Activated T-cell treated with anti-CD3 and anti-CD28 coated beads, Interleukin-2, amount 50 U/mL, for 72 hours (primary cell): ENCODE measurements around the gene TTLL10. TPM values are rescaled to one million over a fixed set of nuclear protein-coding genes. Genes with fewer than 3 reads are reported as not detected.

Experiments
- ATAC-seq, 2 donors: fragments of 150-1000 bp; cut with Tn5 transposase; replicated peaks in 1 of 2; 2 replicates each; pipeline ENCODE4 v1.10.0; 2021; ENCODE audit warnings: moderate library complexity in 2 of 2, mild to moderate bottlenecking in 1 of 2
- DNase-seq, 2 donors: peaks; one replicate each; pipeline ENCODE4 v3.0.0; 2021 to 2022; ENCODE audit warnings: mixed read lengths in 1 of 2
- H3K27ac Mint-ChIP-seq: one replicate; pipeline ENCODE4 v1.8.0; 2022; ENCODE audit warnings: mild to moderate bottlenecking, moderate library complexity, mixed read lengths
- H3K27me3 Mint-ChIP-seq: one replicate; pipeline ENCODE4 v1.8.0; 2022; ENCODE audit warnings: low read depth, mixed read lengths
- H3K36me3 Mint-ChIP-seq, 2 donors: one replicate each; pipeline ENCODE4 v1.8.0; 2022; ENCODE audit warnings: mixed read lengths in 2 of 2, mild to moderate bottlenecking in 1 of 2; ENCODE audit not compliant: insufficient read depth in 2 of 2
- H3K4me1 Mint-ChIP-seq: one replicate; pipeline ENCODE4 v1.8.0; 2022; ENCODE audit warnings: low read depth, mixed read lengths
- H3K4me3 Mint-ChIP-seq, 2 donors: one replicate each; pipeline ENCODE4 v1.8.0; 2022; ENCODE audit warnings: mild to moderate bottlenecking in 2 of 2, mixed read lengths in 2 of 2, moderate library complexity in 2 of 2
- H3K9me3 Mint-ChIP-seq, 2 donors: one replicate each; pipeline ENCODE4 v1.8.0; 2022; ENCODE audit warnings: mixed read lengths in 2 of 2
- total RNA-seq, 2 donors: library from RNA; stranded (reverse); gene quantifications; one replicate each; pipeline ENCODE4 v1.2.3, GENCODE V29; 2022

The TTLL10 gene
- total RNA-seq, 2 donors from 2014 or later = 0.36 TPM; not detected in 1

- peak overlapping the region; percentile 93 for H3K27ac Mint-ChIP-seq
- H3K27me3 Mint-ChIP-seq = no peaks in the 10 kb centered on the region
- H3K36me3 Mint-ChIP-seq = peaks cover 10 to 19% of the 10 kb centered on the region in 2 donors
- peaks cover 47% of the 10 kb centered on the region for H3K4me1 Mint-ChIP-seq
- DNase-seq (peak; percentile 47 to 74), ATAC-seq (peak; percentile 12 to 31)
- H3K4me3 Mint-ChIP-seq = peak overlapping the region; percentile 75 to 83
- no peaks in the 10 kb centered on the region for H3K9me3 Mint-ChIP-seq
Measured at GRCh38 chr1:1216770-1217620, 43.3 kb downstream of the TTLL10 start.

DNA sequence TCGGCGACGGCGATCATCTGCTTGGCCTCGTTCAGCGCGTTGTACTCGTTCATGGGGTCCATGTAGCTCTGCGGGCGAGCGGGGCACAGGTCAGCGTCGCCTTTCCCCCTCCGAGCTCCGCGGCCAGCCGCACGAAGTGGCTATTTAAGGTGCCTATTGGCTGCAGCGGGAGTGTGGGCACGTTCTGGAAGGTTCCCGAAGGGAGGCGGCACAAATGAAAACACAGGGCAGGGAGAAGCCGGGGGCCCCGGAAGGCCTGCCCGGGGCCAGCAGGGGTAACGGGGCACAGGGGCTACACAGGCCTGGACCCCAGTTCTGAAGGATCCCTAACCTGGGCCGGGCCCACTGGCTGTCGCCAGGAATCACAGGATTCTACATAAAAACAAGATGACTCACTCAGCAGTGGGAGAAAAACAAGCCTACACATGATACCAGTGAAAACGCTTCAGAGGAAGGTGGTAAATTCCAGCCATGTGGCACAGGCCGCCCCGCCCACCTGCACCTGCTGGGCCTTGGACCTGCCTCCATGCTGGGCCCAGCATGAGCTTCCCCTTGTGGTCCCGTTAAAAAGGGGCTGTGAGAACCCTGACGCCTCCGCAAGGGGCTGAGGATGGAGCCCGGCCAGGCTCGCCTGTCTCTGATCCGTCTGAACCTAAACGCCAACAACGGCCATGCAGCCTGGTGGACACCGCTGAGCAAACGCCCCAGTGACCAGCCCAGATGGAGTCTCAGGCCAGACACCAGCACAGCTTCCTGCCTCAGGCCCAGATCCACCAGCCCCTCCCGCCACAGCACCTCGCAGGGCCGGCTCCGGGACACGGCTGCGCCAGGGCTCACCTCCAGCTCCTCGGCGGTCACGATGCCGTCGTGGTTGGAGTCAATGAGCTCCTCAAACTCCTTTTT lies 44.2 kb downstream of the TTLL10 start:
- H3K36me3 Mint-ChIP-seq = peaks cover 13 to 22% of the 10 kb centered on the region in 2 donors
- H3K27me3 Mint-ChIP-seq = no peaks in the 10 kb centered on the region
- DNase-seq (peak; percentile 49 to 62), ATAC-seq (peak; percentile 10 to 24)
- peaks cover 47% of the 10 kb centered on the region for H3K4me1 Mint-ChIP-seq
- peak overlapping the region; percentile 55 to 57 for H3K4me3 Mint-ChIP-seq
- H3K9me3 Mint-ChIP-seq = no peaks in the 10 kb centered on the region
- H3K27ac Mint-ChIP-seq = peak overlapping the region; percentile 60

DNA sequence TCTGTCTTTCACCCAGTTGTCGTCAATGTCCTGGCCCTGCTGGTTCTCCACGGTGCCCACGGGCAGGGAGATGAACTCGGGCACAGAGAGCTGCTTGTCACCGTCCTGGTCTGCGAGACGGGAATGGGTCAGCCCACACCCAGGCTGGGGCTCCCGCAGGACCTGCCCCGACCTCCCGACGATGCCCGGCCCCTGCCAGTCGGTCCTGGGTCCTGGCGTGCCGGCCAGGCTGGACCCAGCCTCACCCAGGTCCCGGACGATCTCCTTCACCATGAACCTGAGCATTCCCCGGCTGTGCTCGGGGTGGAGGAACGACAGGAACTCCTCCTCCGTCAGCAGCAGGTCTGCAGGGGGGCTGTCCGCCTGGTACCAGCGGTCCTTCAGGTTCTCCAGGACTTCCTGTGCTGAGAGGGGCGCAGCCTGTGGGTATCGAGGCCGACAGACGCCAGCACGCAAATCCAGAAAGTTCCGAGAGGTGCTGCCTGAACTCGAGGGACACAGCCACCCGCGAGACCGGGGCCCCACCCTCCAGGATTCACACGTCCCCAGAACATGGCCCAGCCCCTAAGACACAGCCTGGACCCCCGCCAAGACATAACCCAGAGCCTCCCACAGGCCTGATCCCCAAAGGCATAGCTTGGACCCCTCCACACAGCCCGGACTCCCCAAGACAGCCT lies 45.0 kb downstream of the TTLL10 start:
- Mint-ChIP-seq H3K27me3 (no peaks in the 10 kb centered on the region), H3K27ac (peak overlapping the region; percentile 88), H3K36me3 (peaks cover 17 to 28% of the 10 kb centered on the region in 2 donors), H3K4me1 (peaks cover 47% of the 10 kb centered on the region), H3K9me3 (no peaks in the 10 kb centered on the region), H3K4me3 (peak overlapping the region; percentile 57 to 65)
- DNase-seq (no peak), ATAC-seq (no peak)

- Mint-ChIP-seq H3K36me3 (peaks cover 18 to 31% of the 10 kb centered on the region in 2 donors), H3K4me3 (peak overlapping the region; percentile 57 to 65), H3K27ac (peak overlapping the region; percentile 88), H3K4me1 (peaks cover 44% of the 10 kb centered on the region), H3K27me3 (no peaks in the 10 kb centered on the region), H3K9me3 (no peaks in the 10 kb centered on the region)
- peak; percentile 14 to 61 for ATAC-seq
- DNase-seq = peak; percentile 46 to 76
Measured at GRCh38 chr1:1219341-1219740, 45.7 kb downstream of the TTLL10 start.

GRCh38 chr1:1220197-1220596 lies 46.5 kb downstream of the TTLL10 start:
- peak overlapping the region; percentile 57 to 65 for H3K4me3 Mint-ChIP-seq
- no peak for ATAC-seq
- H3K36me3 Mint-ChIP-seq = peaks cover 15 to 34% of the 10 kb centered on the region in 2 donors
- DNase-seq = no peak
- H3K27ac Mint-ChIP-seq = peak overlapping the region; percentile 88
- no peaks in the 10 kb centered on the region for H3K27me3 Mint-ChIP-seq
- H3K9me3 Mint-ChIP-seq = no peaks in the 10 kb centered on the region
- H3K4me1 Mint-ChIP-seq = peaks cover 35% of the 10 kb centered on the region

DNA sequence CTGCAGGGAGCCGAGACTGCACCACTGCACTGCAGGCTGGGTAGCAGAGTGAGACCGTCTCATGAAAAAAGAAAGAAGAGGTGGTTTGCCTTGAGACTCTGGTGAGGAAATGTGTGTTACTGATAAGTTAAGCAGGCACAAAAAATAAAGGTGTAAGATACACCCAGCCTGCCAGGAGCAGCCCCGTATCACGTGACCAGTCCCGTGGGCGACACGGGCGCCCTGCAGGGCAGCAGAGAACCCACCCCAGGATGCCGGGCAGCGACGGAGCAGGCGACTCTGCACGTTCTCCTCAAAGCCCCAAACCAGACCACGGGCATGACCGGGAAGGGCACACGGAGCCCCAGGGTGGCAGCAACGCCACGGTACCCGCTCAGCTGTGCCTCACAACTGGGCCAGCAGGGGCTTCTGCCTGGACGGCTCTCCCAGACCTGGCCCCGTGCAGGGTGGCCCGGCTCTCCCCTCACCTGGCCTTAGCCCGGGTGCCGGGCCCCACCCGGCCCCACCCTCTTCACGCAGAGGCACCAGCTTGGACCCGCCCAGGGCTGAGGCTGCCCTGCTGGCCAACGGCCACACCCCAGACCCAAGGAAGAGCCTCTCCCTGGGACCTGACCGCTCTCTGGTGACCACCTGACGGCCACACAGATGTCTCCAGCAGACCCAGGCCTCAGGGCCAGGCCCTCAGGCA lies 48.4 kb downstream of the TTLL10 start:
- ATAC-seq = no peak
- H3K4me3 Mint-ChIP-seq = no peak overlapping the region
- H3K27me3 Mint-ChIP-seq = no peaks in the 10 kb centered on the region
- no peak for DNase-seq
- peak overlapping the region; percentile 6 for H3K27ac Mint-ChIP-seq
- H3K4me1 Mint-ChIP-seq = peaks cover 25% of the 10 kb centered on the region
- H3K9me3 Mint-ChIP-seq = no peaks in the 10 kb centered on the region
- H3K36me3 Mint-ChIP-seq = peaks cover 18 to 29% of the 10 kb centered on the region in 2 donors

DNA sequence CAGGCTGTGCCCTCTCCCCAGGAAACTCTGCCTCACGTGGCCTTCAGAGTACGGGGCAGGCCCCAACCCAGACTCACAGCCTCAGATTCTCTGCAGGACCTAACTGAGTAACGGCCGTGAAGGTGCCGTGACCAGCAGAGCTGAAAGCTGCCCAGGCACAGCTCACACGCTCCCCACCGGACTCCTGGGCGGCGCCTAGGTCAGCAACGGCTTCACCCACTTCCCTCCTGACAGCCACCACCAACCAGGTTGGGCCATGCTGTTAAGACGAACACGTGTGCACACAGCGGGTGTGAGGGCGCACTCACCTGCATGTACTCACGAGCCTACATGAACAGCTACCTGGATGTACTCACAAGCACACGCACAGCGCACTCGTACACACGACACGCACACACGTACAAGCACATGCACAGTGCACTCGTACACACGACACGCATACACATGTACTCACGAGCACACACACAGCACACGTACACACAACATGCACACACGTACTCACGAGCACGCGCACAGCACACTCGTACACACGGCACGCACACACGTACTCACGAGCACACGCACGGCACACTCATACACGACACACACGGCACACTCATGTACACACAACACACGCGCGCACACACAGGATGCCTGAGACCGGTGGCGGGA lies 49.0 kb downstream of the TTLL10 start:
- H3K9me3 Mint-ChIP-seq = no peaks in the 10 kb centered on the region

GRCh38 chr1:1223321-1223720 lies 49.6 kb downstream of the TTLL10 start:
- DNase-seq (no peak), ATAC-seq (no peak)
- Mint-ChIP-seq H3K27me3 (no peaks in the 10 kb centered on the region), H3K27ac (no peak overlapping the region), H3K36me3 (peaks cover 18 to 25% of the 10 kb centered on the region in 2 donors), H3K9me3 (no peaks in the 10 kb centered on the region), H3K4me1 (peaks cover 15% of the 10 kb centered on the region), H3K4me3 (no peak overlapping the region)

More for the DNA sequence above, 49.0 kb downstream of the TTLL10 start:
- DNase-seq = no peak
- Mint-ChIP-seq H3K4me1 (peaks cover 21% of the 10 kb centered on the region), H3K4me3 (no peak overlapping the region), H3K27ac (peak overlapping the region; percentile 79), H3K36me3 (peaks cover 18 to 27% of the 10 kb centered on the region in 2 donors), H3K27me3 (no peaks in the 10 kb centered on the region)
- no peak for ATAC-seq

DNA sequence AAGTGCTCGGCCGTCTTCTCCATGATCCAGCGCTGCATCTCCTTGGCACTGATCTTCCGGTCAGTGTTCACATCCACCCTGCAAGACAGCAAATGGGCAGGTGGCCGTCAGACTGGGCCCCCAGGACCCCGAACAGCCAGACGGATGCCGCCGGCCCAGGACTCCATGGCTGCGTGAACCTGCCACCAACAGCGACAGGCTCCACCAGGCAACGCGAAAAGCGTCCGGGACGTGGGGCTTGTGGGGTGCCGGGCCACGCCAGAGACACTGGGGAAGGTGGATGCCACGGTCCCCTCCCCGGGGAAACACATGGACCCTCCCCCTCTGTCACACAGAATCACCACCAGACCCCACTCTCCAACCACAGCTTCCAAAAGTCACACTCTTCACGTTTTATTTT lies 50.2 kb downstream of the TTLL10 start:
- Mint-ChIP-seq H3K27ac (no peak overlapping the region), H3K9me3 (no peaks in the 10 kb centered on the region), H3K4me1 (peaks cover 13% of the 10 kb centered on the region), H3K4me3 (no peak overlapping the region), H3K36me3 (peaks cover 18 to 22% of the 10 kb centered on the region in 2 donors), H3K27me3 (no peaks in the 10 kb centered on the region)
- no peak for DNase-seq
- no peak for ATAC-seq

DNA sequence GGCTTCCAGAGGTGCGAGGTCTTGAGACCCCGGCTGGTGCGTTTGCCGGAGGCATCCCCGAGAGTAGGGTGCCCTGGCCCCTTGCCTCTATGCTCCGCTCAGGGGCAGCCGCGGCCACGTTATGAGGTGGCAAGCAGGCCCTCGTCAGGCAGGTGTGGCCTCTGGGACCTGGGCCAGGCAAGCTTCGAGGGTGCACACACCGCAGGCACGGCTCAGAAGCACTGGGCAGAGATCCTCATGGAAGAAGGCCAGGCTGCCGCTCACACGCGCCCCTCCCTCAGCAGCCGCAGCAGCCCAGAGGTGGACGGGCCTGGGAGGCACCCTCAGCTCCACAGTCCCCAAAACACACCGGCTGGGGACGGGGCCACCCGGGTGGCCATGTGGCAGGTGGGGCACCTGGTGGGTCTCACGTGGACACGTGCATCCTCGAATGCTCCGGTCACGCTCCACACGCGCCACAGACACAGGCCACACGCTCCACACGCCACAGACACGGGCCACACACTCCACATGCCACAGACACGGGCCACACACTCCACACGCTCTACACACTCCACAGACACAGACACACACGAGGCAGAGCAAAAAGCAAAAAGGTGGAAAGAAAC lies 51.7 kb downstream of the TTLL10 start:
- Mint-ChIP-seq H3K27me3 (no peaks in the 10 kb centered on the region), H3K4me3 (no peak overlapping the region), H3K27ac (no peak overlapping the region), H3K9me3 (no peaks in the 10 kb centered on the region), H3K4me1 (peaks cover 18% of the 10 kb centered on the region), H3K36me3 (peaks cover 18 to 28% of the 10 kb centered on the region in 2 donors)
- DNase-seq = no peak
- ATAC-seq = no peak

DNA sequence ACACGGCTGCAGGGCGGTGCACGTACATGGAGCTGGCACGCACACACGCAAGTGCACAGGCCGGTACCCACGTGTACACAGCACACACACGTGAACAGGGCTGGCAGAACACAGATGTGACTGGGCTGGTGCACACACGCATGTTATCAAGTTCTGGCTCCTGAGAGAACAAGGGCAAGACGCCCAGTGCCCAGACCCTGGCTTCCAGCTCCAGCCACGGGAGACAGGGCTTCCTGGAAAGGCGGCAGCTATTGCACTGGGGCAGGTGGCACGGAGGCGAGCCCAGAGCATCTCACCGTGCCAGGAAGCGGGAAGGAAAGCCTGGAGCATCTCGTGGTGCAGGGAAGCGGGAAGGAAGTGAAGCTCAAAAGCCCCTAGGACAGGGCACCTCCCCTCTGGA lies 52.2 kb downstream of the TTLL10 start:
- no peak overlapping the region for H3K4me3 Mint-ChIP-seq
- no peaks in the 10 kb centered on the region for H3K27me3 Mint-ChIP-seq
- no peak for DNase-seq
- peaks cover 23% of the 10 kb centered on the region for H3K4me1 Mint-ChIP-seq
- no peak for ATAC-seq
- H3K27ac Mint-ChIP-seq = no peak overlapping the region
- no peaks in the 10 kb centered on the region for H3K9me3 Mint-ChIP-seq
- H3K36me3 Mint-ChIP-seq = peaks cover 18 to 32% of the 10 kb centered on the region in 2 donors
